H1 (cell line): ENCODE results near the gene FAM53B. TPM values are rescaled to one million over a fixed set of nuclear protein-coding genes. Genes with fewer than 3 reads are reported as not detected.

Experiments used
- CTCF ChIA-PET: fragments of 300-600 bp; sonication (Branson Sonifier 250); formaldehyde crosslinking; loops from one replicate; lab custom pipeline; 2021; ENCODE audit not compliant: partially characterized antibody; lab: Charles Lee
- POLR2A ChIA-PET: fragments of 300-600 bp; sonication (Branson Sonifier 250); formaldehyde crosslinking; loops from one replicate; lab custom pipeline; 2021; ENCODE audit warnings: inconsistent platforms; ENCODE audit not compliant: partially characterized antibody; lab: Charles Lee
- DNase-seq, 2 experiments: peaks; one replicate each; pipeline versions ENCODE4 v3.0.0 to v3.0.0-alpha.2; 2010 to 2022; ENCODE audit warnings: low spot score in 2 of 2, low read depth in 1 of 2, mixed read lengths in 1 of 2
- FAIRE-seq: peaks from 2 replicates; lab custom pipeline; 2011; peaks lifted over from hg19 to GRCh38; lab: Jason Lieb, UNC
- H2AFZ ChIP-seq: 2 replicates; pipeline ENCODE4 v1.8.1; 2012; ENCODE audit warnings: low read length, inconsistent platforms
- H2AK5ac ChIP-seq: 2 replicates; pipeline ENCODE4 v1.6.1; 2013; ENCODE audit warnings: low read depth, low read length
- H2BK120ac ChIP-seq: replicated peaks from 2 replicates; pipeline ENCODE3; 2013; ENCODE audit warnings: low read depth, low read length, inconsistent platforms
- H2BK12ac ChIP-seq: 2 replicates; pipeline ENCODE4 v1.6.1; 2013; ENCODE audit warnings: low read depth, low read length
- H2BK15ac ChIP-seq: 2 replicates; pipeline ENCODE4 v1.6.1; 2013; ENCODE audit warnings: low read length
- H2BK20ac ChIP-seq: 2 replicates; pipeline ENCODE4 v1.6.1; 2013; ENCODE audit warnings: low read length
- H2BK5ac ChIP-seq: 2 replicates; pipeline ENCODE4 v1.6.1; 2013; ENCODE audit warnings: low read depth, low read length
- H3K14ac ChIP-seq: 2 replicates; pipeline ENCODE4 v1.6.1; 2013; ENCODE audit warnings: inconsistent platforms; ENCODE audit not compliant: insufficient read length
- H3K18ac ChIP-seq: 2 replicates; pipeline ENCODE4 v1.6.1; 2013; ENCODE audit warnings: low read length; ENCODE audit errors: extremely low read depth
- H3K23ac ChIP-seq: 2 replicates; pipeline ENCODE4 v1.6.1; 2013; ENCODE audit warnings: inconsistent platforms; ENCODE audit not compliant: insufficient read length
- H3K23me2 ChIP-seq: 2 replicates; pipeline ENCODE4 v1.6.1; 2013; ENCODE audit warnings: low read depth, low read length
- H3K27ac ChIP-seq: 2 replicates; pipeline ENCODE4 v1.6.1; 2011; ENCODE audit warnings: low read depth, low read length, inconsistent platforms
- H3K27me3 ChIP-seq, 4 experiments: replicated peaks in 1 of 4; 1 replicate in 1 of 4; 2 replicates in 3 of 4; pipeline versions ENCODE4 v1.6.1 to v1.8.1; 2011 to 2013; ENCODE audit warnings: low read length in 3 of 4, mild to moderate bottlenecking in 3 of 4, inconsistent platforms in 2 of 4, mixed read lengths in 2 of 4, moderate library complexity in 1 of 4; ENCODE audit not compliant: control insufficient read depth in 3 of 4, insufficient read depth in 3 of 4; ENCODE audit errors: extremely low read depth in 1 of 4
- H3K36me3 ChIP-seq, 4 experiments: 2 replicates each; pipeline versions ENCODE4 v1.6.1 to v1.8.1; 2011 to 2013; ENCODE audit warnings: mild to moderate bottlenecking in 4 of 4, low read length in 3 of 4, moderate library complexity in 2 of 4, control low read depth in 1 of 4, inconsistent platforms in 1 of 4; ENCODE audit not compliant: insufficient read depth in 4 of 4, control insufficient read depth in 2 of 4
- H3K4ac ChIP-seq: replicated peaks from 2 replicates; pipeline ENCODE3; 2013; ENCODE audit warnings: low read length, low read depth, mixed read lengths, inconsistent platforms; ENCODE audit not compliant: insufficient read length
- H3K4me1 ChIP-seq, 4 experiments: replicated peaks in 1 of 4; 1 replicate in 1 of 4; 2 replicates in 3 of 4; pipeline versions ENCODE4 v1.6.1 to v1.8.1; 2011 to 2013; ENCODE audit warnings: low read length in 3 of 4, inconsistent platforms in 2 of 4, mixed read lengths in 1 of 4; ENCODE audit not compliant: insufficient read depth in 4 of 4, control insufficient read depth in 3 of 4
- H3K4me2 ChIP-seq, 2 experiments: 2 replicates each; pipeline versions ENCODE4 v1.6.1 to v1.8.1; 2011 to 2013; ENCODE audit warnings: low read depth in 2 of 2, low read length in 2 of 2, control low read depth in 1 of 2, inconsistent platforms in 1 of 2, mild to moderate bottlenecking in 1 of 2; ENCODE audit not compliant: insufficient read depth in 1 of 2
- H3K4me3 ChIP-seq, 4 experiments: fragments of 200-600, 300-600 bp in 1 of 4; sonication (generic), shearing (Covaris generic), sonication (Bioruptor Twin) in 1 of 4; 2 replicates each; pipeline versions ENCODE4 v1.5.1 to v1.8.1; 2011 to 2016; ENCODE audit warnings: low read length in 4 of 4, low read depth in 3 of 4, control low read depth in 2 of 4, inconsistent platforms in 2 of 4, mild to moderate bottlenecking in 2 of 4, mixed read lengths in 1 of 4, moderate library complexity in 1 of 4; ENCODE audit not compliant: insufficient read depth in 2 of 4; ENCODE audit errors: extremely low read depth in 1 of 4
- H3K56ac ChIP-seq: replicated peaks from 2 replicates; pipeline ENCODE3; 2013; ENCODE audit warnings: low read depth, mild to moderate bottlenecking, mixed read lengths, low read length, inconsistent platforms; ENCODE audit not compliant: insufficient read length
- H3K79me1 ChIP-seq: 2 replicates; pipeline ENCODE4 v1.6.1; 2013; ENCODE audit warnings: low read depth, low read length, control low read depth
- H3K79me2 ChIP-seq, 2 experiments: 2 replicates each; pipeline versions ENCODE4 v1.6.1 to v1.8.1; 2012 to 2013; ENCODE audit warnings: low read length in 2 of 2, mild to moderate bottlenecking in 2 of 2, inconsistent platforms in 1 of 2; ENCODE audit not compliant: insufficient read depth in 2 of 2, control insufficient read depth in 1 of 2
- H3K9ac ChIP-seq, 4 experiments: replicated peaks in 1 of 4; 1 replicate in 1 of 4; 2 replicates in 3 of 4; pipeline versions ENCODE4 v1.6.1 to v1.8.1; 2011 to 2013; ENCODE audit warnings: low read depth in 3 of 4, low read length in 3 of 4, control low read depth in 2 of 4, mild to moderate bottlenecking in 2 of 4, moderate library complexity in 2 of 4, inconsistent platforms in 1 of 4; ENCODE audit errors: extremely low read depth in 1 of 4
- H3K9me3 ChIP-seq, 2 experiments: 2 replicates each; pipeline versions ENCODE4 v1.6.1 to v1.8.1; 2012 to 2013; ENCODE audit warnings: mild to moderate bottlenecking in 2 of 2, moderate library complexity in 2 of 2, control low read depth in 1 of 2, inconsistent platforms in 1 of 2, low read depth in 1 of 2, low read length in 1 of 2, mixed read lengths in 1 of 2; ENCODE audit not compliant: insufficient read depth in 2 of 2
- H4K20me1 ChIP-seq, 2 experiments: replicated peaks in 1 of 2; 2 replicates each; pipeline versions ENCODE3 to v1.8.1; 2011 to 2013; ENCODE audit warnings: inconsistent platforms in 2 of 2, low read length in 2 of 2, mild to moderate bottlenecking in 1 of 2; ENCODE audit not compliant: insufficient read depth in 2 of 2, control insufficient read depth in 1 of 2
- H4K5ac ChIP-seq: 2 replicates; pipeline ENCODE4 v1.6.1; 2013; ENCODE audit warnings: low read length, low read depth, mixed read lengths, inconsistent platforms; ENCODE audit not compliant: insufficient read length
- H4K8ac ChIP-seq: 2 replicates; pipeline ENCODE4 v1.8.0; 2013; ENCODE audit warnings: mild to moderate bottlenecking, moderate library complexity, low read length, inconsistent platforms; ENCODE audit not compliant: insufficient read depth; ENCODE audit errors: extremely low read depth
- H4K91ac ChIP-seq: replicated peaks from 2 replicates; pipeline ENCODE3; 2013; ENCODE audit warnings: low read length, mixed read lengths, inconsistent platforms; ENCODE audit not compliant: insufficient read length
- MAFK ChIP-seq: IDR thresholded peaks from 2 replicates; pipeline ENCODE4 v1.6.1; 2012; ENCODE audit warnings: low read depth, mild to moderate bottlenecking, improper control_type of control experiment, low read length
- WGBS, 2 experiments: shearing (Covaris generic) in 1 of 2; methylation state at CpG; one replicate each; pipeline versions ENCODE4 v1.1.6 to v1.1.7; 2013 to 2015; ENCODE audit warnings: low lambda C conversion rate in 2 of 2, mixed read lengths in 2 of 2, inconsistent platforms in 1 of 2, low coverage in 1 of 2, missing lambda C conversion rate in 1 of 2; ENCODE audit not compliant: insufficient replicate concordance in 2 of 2, insufficient coverage in 1 of 2, insufficient read length in 1 of 2; ENCODE audit errors: extremely low coverage in 1 of 2, missing lambda C conversion rate in 1 of 2; 5-methylcytosine and 5-hydroxymethylcytosine counted together
- polyA plus RNA-seq, 7 experiments: library from polyadenylated mRNA; depleted of rRNA in 3 of 7; stranded (reverse) in 5 of 7; unstranded in 2 of 7; fragments of >200 nt in 5 of 7; fragments of 200-250 nt in 2 of 7; gene quantifications; 1 replicate in 5 of 7; 2 replicates in 1 of 7; 4 replicates in 1 of 7; pipeline versions ENCODE4 v1.2.1 to v1.2.3, GENCODE V29; 2011 to 2013; ENCODE audit warnings: missing spikeins in 2 of 7, mixed read lengths in 2 of 7
- total RNA-seq: library from RNA; stranded (reverse); fragmentation: NEBNext Ultra II Directional; extraction: Animal tissue kit (Norgen Biotek cat#: 25700); gene quantifications from 2 replicates; pipeline ENCODE4 v1.2.1, GENCODE V29; 2021

FAM53B gene
- total and polyA plus RNA-seq, 2 of the 8 experiments (the other 6 are each of a cell fraction or from before 2014, with no cell fraction given): 5.3 to 14.4 TPM

DNA sequence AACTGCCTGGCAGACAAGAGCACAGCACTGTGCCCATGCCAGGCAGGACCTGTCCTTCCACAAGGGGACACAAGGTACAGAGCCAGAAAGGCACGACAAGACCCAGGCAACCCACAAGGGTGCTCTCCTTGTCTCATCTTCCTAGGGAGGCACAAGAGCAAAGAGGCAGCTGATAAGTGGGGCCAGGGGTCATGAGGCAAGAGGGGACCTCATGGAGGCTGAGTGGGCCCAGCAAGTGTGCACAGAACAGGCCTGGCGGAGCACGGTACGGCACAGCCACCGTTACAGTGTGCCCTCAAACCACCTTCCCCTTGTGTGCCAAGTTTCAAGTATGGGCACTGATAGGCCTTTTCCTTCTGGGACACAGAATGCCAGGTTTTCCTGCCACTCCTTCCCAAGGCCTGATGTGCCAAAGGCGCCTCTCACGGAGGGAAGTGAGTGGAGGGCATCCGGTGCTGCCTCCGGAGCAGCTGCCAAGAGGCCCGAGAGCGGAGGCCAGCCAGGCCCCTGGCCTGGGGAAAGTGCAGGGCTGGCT lies 75.6 kb downstream of the FAM53B start:
- Histone ChIP-seq H2BK12ac (no peak overlapping the region), H3K27me3 (no peaks in the 10 kb centered on the region), H3K4me1 (peaks cover 0 to 8% (median 2%) of the 10 kb centered on the region in 4 experiments; a peak in 4 of 7 replicates), H4K91ac (no peak overlapping the region), H2BK5ac (0 out of 2 replicates have a peak overlapping the region, but pooled peaks have one; percentile 19), H3K9ac (no peak overlapping the region; a peak in 1 of 7 replicates), H3K27ac (no peak overlapping the region), H2BK120ac (no peak overlapping the region), H3K79me2 (no peaks in the 10 kb centered on the region), H4K8ac (no peak overlapping the region), H3K23ac (no peak overlapping the region), H3K9me3 (no peaks in the 10 kb centered on the region), H3K23me2 (no peaks in the 10 kb centered on the region), H4K20me1 (peaks cover 3 to 10% of the 10 kb centered on the region in 2 experiments), H3K4ac (no peak overlapping the region), H3K36me3 (no peaks in the 10 kb centered on the region), H3K79me1 (peaks cover 6% of the 10 kb centered on the region), H3K56ac (no peak overlapping the region), H3K4me2 (no peak overlapping the region), H2BK20ac (no peak overlapping the region), H4K5ac (no peak overlapping the region), H3K14ac (no peak overlapping the region), H2AK5ac (no peak overlapping the region), H3K18ac (no peak overlapping the region), H2AFZ (no peak overlapping the region), H3K4me3 (no peak overlapping the region), H2BK15ac (no peak overlapping the region)
- ChIA-PET CTCF (interaction anchor here (0.6 to 1.5 kb wide), 9 partner anchors 19 to 983 kb away, joined by 3 to 5 read pairs (median 3); no protein-coding TSS in a partner anchor), POLR2A (interaction anchor here (0.7 kb wide), 1 partner anchor 10 kb away, joined by 3 read pairs; no protein-coding TSS in a partner anchor)
- 94% methylated on average over 10 of the region's 11 CpGs; no CpG with 5 or more reads in 1 of the 2 experiments for WGBS, 2 experiments
- FAIRE-seq (no peak), DNase-seq (no peak)
- TF ChIP-seq MAFK: no peak
